Measurements from ENCODE around the gene RTP5.

Gene RTP5

GRCh38 chr2:241887806-241888522 is 18.4 kb downstream of the RTP5 start:
- DNase-seq (ENCODE audit: low read depth): no peak

GRCh38 chr2:241888641-241889040 is 19.1 kb downstream of the RTP5 start:
- DNase-seq (ENCODE audit: low read depth): no peak

GRCh38 chr2:241890524-241891235 is 21.2 kb downstream of the RTP5 start:
- DNase-seq (ENCODE audit: low read depth): no peak

- DNase-seq (ENCODE audit: low read depth): no peak
Measured at GRCh38 chr2:241891315-241891987, 21.9 kb downstream of the RTP5 start.

GRCh38 chr2:241891988-241892298 is 22.4 kb downstream of the RTP5 start:
- DNase-seq (ENCODE audit: low read depth): no peak

DNA sequence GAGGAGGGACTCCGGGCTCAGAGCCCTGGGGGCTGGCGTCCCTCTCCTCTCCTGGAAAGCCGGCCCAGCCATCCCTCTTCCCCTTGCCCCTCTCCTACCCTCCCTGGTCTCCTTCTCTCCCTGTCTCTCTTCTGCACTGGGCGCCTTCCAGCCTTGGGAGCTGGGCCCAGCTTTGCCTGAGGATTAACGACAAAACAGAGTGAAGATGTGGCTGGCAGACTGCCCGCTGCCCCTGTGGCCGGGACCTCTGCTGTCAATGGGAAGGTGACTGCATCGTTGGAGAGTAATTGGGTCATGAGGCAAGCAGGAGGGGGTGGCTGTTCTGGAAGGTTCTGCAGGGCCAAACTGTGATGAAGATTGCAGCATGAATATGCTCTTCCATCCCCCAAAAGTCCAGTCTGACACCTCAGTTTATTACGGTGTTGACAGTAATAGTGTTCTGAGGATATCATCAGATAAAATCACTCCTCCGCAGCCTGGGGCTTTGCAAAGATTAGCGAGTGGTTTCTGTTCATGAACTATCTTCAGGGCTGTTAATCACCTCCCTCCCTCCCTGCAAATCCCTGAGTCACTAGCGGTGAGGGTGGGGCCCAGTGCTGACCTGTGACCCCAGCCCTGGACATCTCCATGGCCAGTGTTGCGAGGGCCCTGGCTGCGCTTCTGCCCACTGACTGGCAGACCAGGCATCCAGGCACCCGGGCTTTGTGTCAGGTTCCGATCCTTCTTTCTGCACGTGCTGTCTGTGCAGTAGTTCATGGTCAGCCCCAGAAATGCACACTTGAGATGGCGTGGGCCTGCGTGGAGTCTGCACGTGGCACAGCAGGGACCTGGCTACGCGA is 23.0 kb downstream of the RTP5 start:
- DNase-seq (ENCODE audit: low read depth): no peak

DNA sequence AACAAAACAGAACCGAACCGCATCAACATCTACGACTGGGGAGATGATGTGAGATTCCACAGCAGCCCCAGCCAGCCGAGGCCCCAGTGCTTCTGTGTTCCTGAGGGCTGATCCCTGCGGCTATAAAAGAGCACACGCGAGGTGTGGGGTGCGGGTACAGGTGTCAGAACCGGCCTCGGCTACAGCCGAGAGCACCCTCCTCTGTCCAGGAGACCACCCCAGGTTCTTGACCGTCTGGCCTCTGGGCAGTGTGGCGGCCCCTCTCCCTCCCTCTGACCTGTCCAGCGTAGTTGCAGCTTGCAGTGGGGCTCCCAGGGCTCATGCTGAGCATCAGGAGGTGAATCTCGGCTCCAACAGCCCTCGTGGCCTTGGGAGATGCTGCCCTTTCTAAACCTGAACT is 23.7 kb downstream of the RTP5 start:
- no peak for DNase-seq (ENCODE audit: low read depth)

DNA sequence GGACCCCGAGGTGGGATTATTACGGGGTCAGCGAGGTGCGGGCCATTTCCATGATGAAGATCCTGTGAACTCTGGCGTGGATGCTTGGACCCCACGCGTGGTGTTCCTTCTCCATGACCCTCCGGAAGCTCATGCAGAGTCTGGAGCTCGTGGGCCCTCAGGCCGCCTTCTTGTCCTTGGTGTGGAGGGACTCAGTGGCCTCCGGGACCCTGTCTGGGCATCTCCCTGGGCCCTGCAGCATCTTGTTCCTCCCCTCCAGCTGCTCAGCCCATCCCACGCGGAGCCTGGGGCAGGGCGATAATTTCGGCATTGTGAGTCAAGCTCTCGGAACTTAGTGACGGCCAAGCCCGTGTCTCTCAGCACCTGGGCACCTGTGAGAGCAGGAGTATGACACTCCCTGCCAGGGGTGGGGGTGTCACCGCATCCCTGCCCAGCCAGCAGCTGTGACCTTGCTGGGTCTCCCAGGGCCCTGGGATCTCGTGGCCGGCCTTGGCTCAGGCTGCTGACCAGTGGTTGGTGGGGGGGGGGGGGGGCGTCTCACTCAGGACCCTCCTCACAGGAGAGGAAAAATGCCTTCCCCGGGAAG is 24.6 kb downstream of the RTP5 start:
- DNase-seq (ENCODE audit: low read depth): no peak

- DNase-seq (ENCODE audit: low read depth): no peak
Measured at GRCh38 chr2:241894681-241895426, 25.3 kb downstream of the RTP5 start.

DNA sequence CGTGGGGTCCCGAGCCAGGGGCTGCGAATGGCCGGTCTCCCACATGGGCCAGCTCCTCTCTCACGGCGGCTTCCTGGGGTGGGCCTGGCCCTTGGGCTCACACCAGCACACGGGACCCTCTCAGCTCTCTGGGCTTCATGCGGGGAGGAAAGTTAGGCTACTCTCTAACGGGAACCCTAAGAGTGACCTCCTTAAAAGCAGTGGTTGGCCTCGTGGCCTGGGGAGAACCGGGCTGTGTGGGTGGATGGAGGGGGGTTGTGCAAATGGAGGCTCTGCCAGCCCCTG is 25.8 kb downstream of the RTP5 start:
- no peak for DNase-seq (ENCODE audit: low read depth)

- DNase-seq (ENCODE audit: low read depth): peak; percentile 23
Measured at GRCh38 chr2:241895712-241896641, 26.4 kb downstream of the RTP5 start.

DNA sequence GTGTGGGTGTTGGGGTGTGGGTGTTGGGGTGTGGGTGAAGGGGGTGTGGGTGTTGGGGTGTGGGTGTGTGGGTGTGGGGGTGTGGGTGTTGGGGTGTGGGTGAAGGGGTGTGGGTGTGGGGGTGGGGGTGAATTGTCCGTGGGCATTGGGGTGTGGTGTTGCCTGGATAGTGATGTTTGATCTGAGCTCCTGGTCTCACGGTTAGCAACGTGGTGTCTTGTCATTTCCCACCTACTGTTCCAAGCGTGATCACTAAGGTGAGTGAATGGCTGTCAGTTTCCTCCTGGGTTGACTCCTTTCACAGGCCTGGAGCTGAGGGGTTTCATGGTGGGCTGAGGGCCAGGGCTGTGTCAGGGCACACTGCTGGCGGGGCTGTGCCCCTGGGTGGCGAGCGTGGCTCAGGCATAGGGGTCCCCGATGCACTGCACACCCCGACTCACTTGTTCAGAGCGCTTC is 27.2 kb downstream of the RTP5 start:
- DNase-seq (ENCODE audit: low read depth): no peak

- DNase-seq (ENCODE audit: low read depth): no peak
Measured at GRCh38 chr2:241897231-241897916, 27.8 kb downstream of the RTP5 start.

- no peak for DNase-seq (ENCODE audit: low read depth)
Measured at GRCh38 chr2:241898463-241899270, 29.1 kb downstream of the RTP5 start.

DNA sequence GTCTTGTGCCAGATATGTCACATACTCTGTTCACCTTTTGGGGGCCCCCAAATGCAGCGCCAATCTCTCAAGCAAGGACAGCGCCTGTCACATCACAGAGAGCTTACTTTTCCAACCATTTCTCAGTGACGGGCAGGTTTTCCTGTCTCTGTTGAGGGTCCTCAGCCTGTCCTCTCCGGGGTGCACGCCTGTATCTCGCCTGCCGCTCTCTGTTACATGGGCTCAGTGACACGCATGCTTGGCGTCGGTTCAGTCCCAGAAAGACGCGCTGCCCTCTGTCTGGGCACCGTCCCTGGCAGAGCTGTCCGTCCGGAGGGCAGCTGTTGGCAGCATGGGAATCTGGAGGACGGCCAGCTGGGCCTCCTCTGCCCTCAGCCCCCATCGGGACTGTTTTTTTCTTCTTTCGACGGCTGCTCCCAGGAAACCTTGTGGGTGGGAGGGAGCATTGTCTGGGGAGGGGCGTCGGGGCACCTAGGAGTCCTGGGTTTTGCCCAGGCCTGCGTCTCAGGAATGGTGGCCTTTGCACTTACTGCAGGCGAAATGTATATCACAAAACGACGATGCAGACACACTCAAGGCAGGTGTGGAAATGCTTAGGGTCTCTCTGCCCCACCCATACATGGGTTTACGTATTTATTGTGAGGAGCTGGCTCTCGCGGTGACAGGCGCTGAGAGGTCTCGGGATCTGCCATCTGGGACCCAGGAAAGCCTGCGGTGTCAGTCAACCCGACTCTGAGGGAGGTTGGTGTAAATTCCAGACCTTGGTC is 30.9 kb downstream of the RTP5 start:
- DNase-seq (ENCODE audit: low read depth): no peak

GRCh38 chr2:241901018-241901380 is 31.5 kb downstream of the RTP5 start:
- no peak for DNase-seq (ENCODE audit: low read depth)

- peak; percentile 11 for DNase-seq (ENCODE audit: low read depth)
Measured at GRCh38 chr2:241901500-241902351, 32.2 kb downstream of the RTP5 start.

Measured in fibroblast of gingiva (primary cell).